ENCODE data around the gene ADAMTS17.

DNA sequence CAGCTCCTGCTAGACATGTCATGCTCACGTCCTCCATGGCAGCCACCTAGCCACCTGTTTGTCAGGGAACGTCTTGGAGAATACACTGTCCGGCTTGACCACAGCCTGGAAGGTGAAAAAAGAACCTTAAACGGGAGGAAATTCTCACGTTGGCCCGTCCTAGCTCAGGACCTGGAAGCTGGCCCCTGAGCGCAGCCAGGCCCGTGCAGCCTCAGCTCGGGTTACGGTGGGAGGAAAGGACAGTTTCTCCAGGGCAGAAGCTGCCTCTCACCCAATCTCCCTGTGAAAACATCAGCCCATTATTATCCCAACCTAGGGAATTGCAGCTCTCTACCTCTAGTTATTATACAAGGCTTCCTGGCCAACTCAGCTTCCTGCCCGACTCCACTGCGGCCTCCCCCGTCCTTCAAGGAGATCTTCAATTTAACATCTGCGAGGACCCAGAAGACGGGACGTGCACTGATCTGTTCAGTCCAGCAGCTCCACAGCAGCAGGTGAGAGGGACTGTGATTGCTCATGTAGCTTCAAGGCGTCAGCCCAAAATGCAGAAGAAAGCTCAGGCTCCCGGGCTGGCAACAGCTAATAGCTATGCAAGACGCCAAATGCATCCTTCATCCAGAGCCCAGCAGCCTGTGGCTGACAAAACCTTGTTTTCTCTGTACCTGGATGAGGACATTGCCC lies 84.7 kb downstream of the ADAMTS17 start:
- TF ChIP-seq, protein P1, sequence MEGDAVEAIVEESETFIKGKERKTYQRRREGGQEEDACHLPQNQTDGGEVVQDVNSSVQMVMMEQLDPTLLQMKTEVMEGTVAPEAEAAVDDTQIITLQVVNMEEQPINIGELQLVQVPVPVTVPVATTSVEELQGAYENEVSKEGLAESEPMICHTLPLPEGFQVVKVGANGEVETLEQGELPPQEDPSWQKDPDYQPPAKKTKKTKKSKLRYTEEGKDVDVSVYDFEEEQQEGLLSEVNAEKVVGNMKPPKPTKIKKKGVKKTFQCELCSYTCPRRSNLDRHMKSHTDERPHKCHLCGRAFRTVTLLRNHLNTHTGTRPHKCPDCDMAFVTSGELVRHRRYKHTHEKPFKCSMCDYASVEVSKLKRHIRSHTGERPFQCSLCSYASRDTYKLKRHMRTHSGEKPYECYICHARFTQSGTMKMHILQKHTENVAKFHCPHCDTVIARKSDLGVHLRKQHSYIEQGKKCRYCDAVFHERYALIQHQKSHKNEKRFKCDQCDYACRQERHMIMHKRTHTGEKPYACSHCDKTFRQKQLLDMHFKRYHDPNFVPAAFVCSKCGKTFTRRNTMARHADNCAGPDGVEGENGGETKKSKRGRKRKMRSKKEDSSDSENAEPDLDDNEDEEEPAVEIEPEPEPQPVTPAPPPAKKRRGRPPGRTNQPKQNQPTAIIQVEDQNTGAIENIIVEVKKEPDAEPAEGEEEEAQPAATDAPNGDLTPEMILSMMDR (conservative IDR thresholded peaks at IDR 0.05): no peak
- TF ChIP-seq EZH2 (IDR thresholded peaks at IDR 0.05; ENCODE audit: low read depth): no peak
